GM18511 (cell line): ENCODE data around the gene TWNK.
A peak's percentile ranks its signal among the peaks of the same experiment; 100 is the strongest.
"Not testable (repeated sequence)": the region's sequence is repeated elsewhere in the genome, so short reads cannot be mapped to it uniquely, and the experiment has no call there.

Source experiments
- ATAC-seq: cut with Tn5 transposase; IDR thresholded peaks from one replicate; pipeline ENCODE4 v1.9.1; 2021; ENCODE audit warnings: mild to moderate bottlenecking, moderate library complexity; ENCODE audit not compliant: unreplicated experiment

Gene TWNK

GRCh38 chr10:101029520-101030295 is 42.4 kb downstream of the TWNK start:
- ATAC-seq: no peak

GRCh38 chr10:101030496-101031127 is 43.3 kb downstream of the TWNK start:
- ATAC-seq: no peak

- peak; percentile 90 for ATAC-seq
Measured at GRCh38 chr10:101031128-101031795, 43.9 kb downstream of the TWNK start, which contains the start of the genes PDZD7 and SFXN3. Gene PDZD7, minus strand, starts transcription at chr10:101031129. Its CDS starts 910 bp downstream, at chr10:101030219. Gene SFXN3, plus strand, starts transcription at chr10:101031234. Its CDS starts 3,461 bp downstream, at chr10:101034695.

DNA sequence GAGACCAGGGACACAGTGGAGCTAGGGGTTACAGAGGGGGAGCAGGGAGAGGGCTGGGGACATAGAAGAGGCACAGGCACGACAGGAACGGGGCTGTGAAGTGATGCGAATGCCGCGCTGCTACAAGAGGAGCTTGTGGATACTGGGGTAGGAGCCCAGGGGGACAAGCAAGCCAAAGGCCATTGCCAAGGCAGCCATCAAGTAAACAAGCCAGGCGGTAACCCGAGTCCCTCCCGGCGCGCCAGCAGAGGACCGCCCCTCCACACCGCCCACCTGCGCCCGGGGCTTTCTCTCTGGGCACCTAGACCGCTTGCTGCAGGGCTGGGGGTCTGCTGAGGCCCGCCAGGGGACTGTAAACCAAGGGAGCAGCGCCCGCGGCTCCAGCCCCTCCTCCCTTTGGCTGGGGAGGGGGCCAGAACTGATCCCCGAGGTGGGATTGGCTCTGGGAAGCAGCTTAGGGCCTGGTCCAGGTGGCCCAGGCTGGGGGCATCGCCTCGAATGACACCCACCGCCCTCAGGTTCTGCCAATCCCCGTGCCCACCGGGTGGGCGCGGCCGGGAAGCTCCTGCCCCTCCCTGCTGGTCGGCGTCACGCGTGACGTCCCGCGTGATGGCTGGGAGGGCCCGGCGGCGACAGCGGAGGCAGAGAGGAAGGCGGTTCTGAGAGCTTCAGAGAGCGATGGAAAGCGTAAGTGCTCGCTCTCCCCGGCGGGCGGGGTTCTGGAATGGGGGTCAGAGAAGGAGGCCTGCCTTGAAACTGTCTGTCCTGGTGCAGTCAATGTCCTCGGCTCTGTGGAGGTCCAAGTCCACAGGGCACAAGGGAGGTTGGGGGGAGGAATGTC is 44.7 kb downstream of the TWNK start:
- peak; percentile 44 for ATAC-seq

- peak; percentile 16 for ATAC-seq
Measured at GRCh38 chr10:101032637-101033224, 45.4 kb downstream of the TWNK start.

GRCh38 chr10:101033276-101033675 is 45.9 kb downstream of the TWNK start:
- ATAC-seq: no peak

DNA sequence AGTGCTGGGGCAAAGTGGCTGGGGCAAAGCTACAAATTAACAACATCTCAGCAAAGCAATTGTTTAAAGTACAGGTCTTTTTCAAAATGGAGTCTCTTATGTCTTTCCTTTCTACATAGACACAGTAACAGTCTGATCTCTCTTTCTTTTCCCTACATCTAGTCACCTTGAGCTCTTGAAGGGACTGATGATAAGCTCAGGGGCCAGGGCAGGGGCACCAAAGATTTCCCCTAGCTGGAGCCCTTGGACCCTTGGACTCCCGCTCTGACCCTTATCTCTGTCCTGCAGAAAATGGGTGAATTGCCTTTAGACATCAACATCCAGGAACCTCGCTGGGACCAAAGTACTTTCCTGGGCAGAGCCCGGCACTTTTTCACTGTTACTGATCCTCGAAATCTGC is 47.1 kb downstream of the TWNK start:
- ATAC-seq: not testable (repeated sequence)

- ATAC-seq: no peak
Measured at GRCh38 chr10:101035314-101035713, 48.0 kb downstream of the TWNK start.

- ATAC-seq: no peak
Measured at GRCh38 chr10:101035916-101036702, 48.8 kb downstream of the TWNK start.

- ATAC-seq: no peak
Measured at GRCh38 chr10:101036726-101037125, 49.4 kb downstream of the TWNK start.

GRCh38 chr10:101038484-101038883 is 51.1 kb downstream of the TWNK start:
- ATAC-seq: no peak

GRCh38 chr10:101040061-101040460 is 52.7 kb downstream of the TWNK start:
- no peak for ATAC-seq

DNA sequence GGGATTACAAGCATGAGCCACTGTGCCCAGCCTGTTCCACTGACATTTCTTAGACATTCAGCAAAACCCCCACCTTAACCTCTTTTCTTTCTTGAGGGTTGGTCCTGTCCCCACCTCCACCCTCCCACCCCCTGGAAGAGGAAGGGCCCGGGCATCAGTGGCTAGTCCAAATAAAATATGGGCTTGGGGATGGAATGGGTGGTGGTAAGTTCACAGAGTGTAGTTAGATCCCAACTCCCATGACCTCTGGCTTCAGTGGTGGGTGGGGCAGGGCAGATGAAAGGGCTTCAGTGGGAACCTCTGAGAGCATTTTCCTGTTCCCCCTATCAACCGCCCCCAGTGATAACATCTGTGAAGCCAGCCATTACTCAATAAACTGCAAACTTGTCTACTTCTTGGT is 53.5 kb downstream of the TWNK start:
- ATAC-seq: no peak

DNA sequence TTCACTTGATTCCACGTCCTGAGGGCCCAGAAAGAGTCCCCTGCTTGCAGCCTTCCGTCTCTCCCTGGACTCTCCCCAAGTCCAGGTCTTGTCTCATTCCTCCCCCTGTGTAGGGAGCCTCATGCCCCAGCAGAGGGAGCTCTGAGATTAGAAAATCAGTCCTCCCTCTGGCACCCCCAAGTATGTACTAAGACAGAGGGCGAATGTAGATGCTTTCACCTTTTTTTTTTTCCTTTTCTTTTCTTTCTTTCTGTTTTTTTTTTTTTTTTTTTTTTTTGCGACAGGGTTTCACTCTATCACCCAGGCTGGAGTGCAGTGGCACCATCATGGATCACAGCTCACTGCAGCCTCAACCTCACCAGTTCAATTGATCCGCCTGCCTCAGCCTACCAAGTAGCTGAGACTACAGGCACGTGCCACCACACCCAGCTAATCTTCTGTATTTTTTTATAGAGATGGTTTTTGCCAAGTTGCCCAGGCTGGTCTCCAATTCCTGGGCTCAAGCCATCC is 54.0 kb downstream of the TWNK start:
- ATAC-seq: peak; percentile 71

GRCh38 chr10:101042118-101042517 is 54.8 kb downstream of the TWNK start:
- no peak for ATAC-seq

- ATAC-seq: peak; percentile 97
Measured at GRCh38 chr10:101042667-101043362, 55.5 kb downstream of the TWNK start.

GRCh38 chr10:101043363-101043707 is 56.0 kb downstream of the TWNK start:
- no peak for ATAC-seq
